Spleen (tissue), 7 donors: ENCODE results near the gene PDZD2.
"Not testable (repeated sequence)": the region's sequence is repeated elsewhere in the genome, so short reads cannot be mapped to it uniquely, and the experiment has no call there.

Experiments
- POLR2A ChIP-seq, 3 donors: fragments of 450-650 bp; IDR thresholded peaks; one replicate each; pipeline ENCODE4 v1.5.1; 2017; ENCODE audit warnings: antibody characterized with exemption in 3 of 3, mild to moderate bottlenecking in 1 of 3
- POLR2AphosphoS5 ChIP-seq, 3 donors: sonication (generic); formaldehyde crosslinking; IDR thresholded peaks; one replicate each; pipeline ENCODE4 v1.5.1; 2017; ENCODE audit warnings: antibody characterized with exemption in 3 of 3
- TF ChIP-seq, protein P1 (sequence below), 11 experiments: fragments of 200-600 bp in 7 of 11; fragments of 450-650 bp in 4 of 11; sonication (generic) in 4 of 11; IDR thresholded peaks in 8 of 11; conservative IDR thresholded peaks in 3 of 11; 1 replicate in 7 of 11; 2 replicates in 4 of 11; pipeline versions ENCODE4 v1.4.0 to v1.8.0; 2016 to 2021; ENCODE audit warnings: antibody characterized with exemption in 11 of 11, inconsistent platforms in 4 of 11, mild to moderate bottlenecking in 1 of 11
- donor health status: DM: no; HTN: no; CAD: no; lungs with moderate emphysema.
- donor health status: DM: no; HTN: no; CAD: no.
- donor health status: DM: no; HTN: no; CAD: no.

DNA sequence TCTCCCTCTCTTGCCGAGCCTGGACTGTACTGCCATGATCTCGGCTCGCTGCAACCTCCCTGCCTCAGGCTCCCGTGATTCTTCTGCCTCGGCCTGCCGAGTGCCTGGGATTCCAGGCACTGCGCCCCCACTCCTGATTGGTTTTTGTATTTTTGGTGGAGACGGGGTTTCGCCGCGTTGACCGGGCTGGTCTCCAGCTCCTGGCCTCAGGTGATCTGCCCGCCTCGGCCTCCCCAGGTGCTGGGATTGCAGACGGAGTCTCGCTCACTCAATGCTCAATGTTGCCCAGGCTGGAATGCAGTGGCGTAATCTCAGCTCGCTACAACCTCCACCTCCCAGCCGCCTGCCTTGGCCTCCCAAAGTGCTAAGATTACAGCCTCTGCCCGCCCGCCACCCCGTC, 400.2 kb downstream of the PDZD2 start:
- not testable (repeated sequence) for TF ChIP-seq POLR2A, POLR2AphosphoS5 (IDR thresholded peaks at IDR 0.05)
- TF ChIP-seq, protein P1, sequence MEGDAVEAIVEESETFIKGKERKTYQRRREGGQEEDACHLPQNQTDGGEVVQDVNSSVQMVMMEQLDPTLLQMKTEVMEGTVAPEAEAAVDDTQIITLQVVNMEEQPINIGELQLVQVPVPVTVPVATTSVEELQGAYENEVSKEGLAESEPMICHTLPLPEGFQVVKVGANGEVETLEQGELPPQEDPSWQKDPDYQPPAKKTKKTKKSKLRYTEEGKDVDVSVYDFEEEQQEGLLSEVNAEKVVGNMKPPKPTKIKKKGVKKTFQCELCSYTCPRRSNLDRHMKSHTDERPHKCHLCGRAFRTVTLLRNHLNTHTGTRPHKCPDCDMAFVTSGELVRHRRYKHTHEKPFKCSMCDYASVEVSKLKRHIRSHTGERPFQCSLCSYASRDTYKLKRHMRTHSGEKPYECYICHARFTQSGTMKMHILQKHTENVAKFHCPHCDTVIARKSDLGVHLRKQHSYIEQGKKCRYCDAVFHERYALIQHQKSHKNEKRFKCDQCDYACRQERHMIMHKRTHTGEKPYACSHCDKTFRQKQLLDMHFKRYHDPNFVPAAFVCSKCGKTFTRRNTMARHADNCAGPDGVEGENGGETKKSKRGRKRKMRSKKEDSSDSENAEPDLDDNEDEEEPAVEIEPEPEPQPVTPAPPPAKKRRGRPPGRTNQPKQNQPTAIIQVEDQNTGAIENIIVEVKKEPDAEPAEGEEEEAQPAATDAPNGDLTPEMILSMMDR (IDR thresholded peaks at IDR 0.05 in 8 of 11, conservative IDR thresholded peaks at IDR 0.05 in 3 of 11), result not testable (repeated sequence)
